Activated CD4-positive, alpha-beta T cell treated with anti-CD3 and anti-CD28 coated beads for 36 hours (primary cell): Measurements from ENCODE around the gene KLF4. TPM values are rescaled to one million over a fixed set of nuclear protein-coding genes. Genes with fewer than 3 reads are reported as not detected.

Experiments used
- ATAC-seq: fragments of 200-7000 bp; cut with Tn5 transposase; one replicate; pipeline ENCODE4 v1.10.0; 2021; ENCODE audit warnings: mild to moderate bottlenecking, moderate library complexity
- CTCF ChIA-PET: fragments of 350-600 bp; sonication (Branson Sonifier 250); formaldehyde crosslinking; loops from one replicate; lab custom pipeline; 2021; ENCODE audit warnings: antibody characterized with exemption; lab: Charles Lee
- POLR2A ChIA-PET: fragments of 350-600 bp; sonication (Branson Sonifier 250); formaldehyde crosslinking; loops from one replicate; lab custom pipeline; 2021; ENCODE audit warnings: antibody characterized with exemption, inconsistent platforms; lab: Charles Lee
- DNase-seq: peaks from one replicate; pipeline ENCODE4 v3.0.0-alpha.2; 2020
- H3K27ac Mint-ChIP-seq: one replicate; pipeline ENCODE4 v1.8.0; 2021; ENCODE audit warnings: mixed read lengths
- H3K27me3 Mint-ChIP-seq: one replicate; pipeline ENCODE4 v1.8.0; 2021; ENCODE audit warnings: mixed read lengths
- H3K36me3 Mint-ChIP-seq: one replicate; pipeline ENCODE4 v1.8.0; 2021; ENCODE audit warnings: low read depth, mixed read lengths
- H3K4me1 Mint-ChIP-seq: one replicate; pipeline ENCODE4 v1.8.0; 2021; ENCODE audit warnings: mixed read lengths
- H3K4me3 Mint-ChIP-seq: one replicate; pipeline ENCODE4 v1.8.0; 2021; ENCODE audit warnings: mild to moderate bottlenecking, moderate library complexity, mixed read lengths
- H3K9me3 Mint-ChIP-seq: one replicate; pipeline ENCODE4 v1.8.0; 2021; ENCODE audit warnings: low read depth, mixed read lengths
- intact Hi-C, 2 experiments: fragments of 100-400 bp; cut with DNase I in 1 of 2; cut with micrococcal nuclease in 1 of 2; formaldehyde crosslinking; loops; one replicate each; pipeline versions ENCODE4 v1.14.2 to v1.15.1; 2022 to 2024; cut with DNase I, micrococcal nuclease
- total RNA-seq, 2 experiments: library from RNA; stranded (reverse); gene quantifications; one replicate each; pipeline ENCODE4 v1.2.3, GENCODE V29; 2021

The KLF4 gene
- 1 to 10 TPM in 1 of 2 experiments, under 1 TPM in 1; 0.88 to 1.2 TPM for total RNA-seq

GRCh38 chr9:107489687-107490605, at the start of gene KLF4:
Gene KLF4 (minus strand): TSS chr9:107489769. CDS start chr9:107489172, 597 bp downstream.
- H3K36me3 Mint-ChIP-seq, result no peaks in the 10 kb centered on the region
- no peak within 1 kb of the TSS for H3K27ac Mint-ChIP-seq
- H3K27me3 Mint-ChIP-seq, result peaks cover 58% of the 10 kb centered on the region
- peaks cover 20% of the 10 kb centered on the region for H3K4me1 Mint-ChIP-seq
- no peaks in the 10 kb centered on the region for H3K9me3 Mint-ChIP-seq
- DNase-seq (peak; percentile 89), ATAC-seq (peak; percentile 84)
- ChIA-PET POLR2A (no interaction called here), CTCF (no interaction called here)
- H3K4me3 Mint-ChIP-seq, result peak within 1 kb of the TSS; percentile 65
- intact Hi-C loops, result loop anchor here in 1 of 2 experiments (1.0 to 10.0 kb wide), 7 partner anchors 59 to 1625 kb away; partner anchors contain the start of genes ABITRAM, CTNNAL1, ELP1 and RAD23B

DNA sequence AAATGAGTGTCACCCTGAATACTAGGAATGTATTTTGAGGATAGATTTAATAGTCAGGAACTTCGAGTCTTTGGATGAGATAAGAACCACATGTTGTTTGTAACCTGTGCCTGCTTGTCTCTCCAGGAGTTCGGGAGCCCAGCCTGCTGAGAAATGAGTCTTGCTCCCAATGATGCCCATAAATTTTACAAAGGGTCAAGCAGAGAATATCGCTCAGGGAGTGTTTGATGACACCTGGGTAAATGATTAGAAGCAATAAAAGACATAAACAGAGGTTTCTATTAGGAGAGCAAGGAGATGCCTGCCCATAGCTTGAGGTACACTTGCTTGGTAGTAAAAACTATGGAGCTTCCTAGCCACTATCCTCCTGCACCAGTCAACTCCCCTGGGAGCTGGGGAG, 46.9 kb upstream of the KLF4 start:
- intact Hi-C loops, result no loop called here
- ATAC-seq (no peak), DNase-seq (no peak)
- Mint-ChIP-seq H3K9me3 (peaks cover 1% of the 10 kb centered on the region), H3K4me1 (no peaks in the 10 kb centered on the region), H3K27ac (no peak overlapping the region), H3K36me3 (no peaks in the 10 kb centered on the region), H3K4me3 (no peak overlapping the region), H3K27me3 (no peaks in the 10 kb centered on the region)
- ChIA-PET POLR2A (no interaction called here), CTCF (no interaction called here)

GRCh38 chr9:107534510-107535078, 45.0 kb upstream of the KLF4 start:
- H3K36me3 Mint-ChIP-seq, result no peaks in the 10 kb centered on the region
- no peak overlapping the region for H3K4me3 Mint-ChIP-seq
- ATAC-seq, result no peak
- H3K27me3 Mint-ChIP-seq, result no peaks in the 10 kb centered on the region
- peaks cover 1% of the 10 kb centered on the region for H3K9me3 Mint-ChIP-seq
- intact Hi-C loops, result no loop called here
- ChIA-PET CTCF (interaction anchor here (0.6 to 0.7 kb wide), 2 partner anchors 559 to 1844 kb away, joined by 3 read pairs; no protein-coding TSS in a partner anchor), POLR2A (no interaction called here)
- no peak for DNase-seq
- no peak overlapping the region for H3K27ac Mint-ChIP-seq
- no peaks in the 10 kb centered on the region for H3K4me1 Mint-ChIP-seq

GRCh38 chr9:107530679-107531078, 41.1 kb upstream of the KLF4 start:
- ATAC-seq (no peak), DNase-seq (no peak)
- Mint-ChIP-seq H3K4me1 (no peaks in the 10 kb centered on the region), H3K36me3 (no peaks in the 10 kb centered on the region), H3K27ac (no peak overlapping the region), H3K9me3 (no peaks in the 10 kb centered on the region), H3K27me3 (no peaks in the 10 kb centered on the region), H3K4me3 (no peak overlapping the region)
- ChIA-PET POLR2A (no interaction called here), CTCF (interaction anchor here (1.2 kb wide), 1 partner anchor 105 kb away, joined by 3 read pairs; no protein-coding TSS in a partner anchor)
- intact Hi-C loops, result no loop called here

DNA sequence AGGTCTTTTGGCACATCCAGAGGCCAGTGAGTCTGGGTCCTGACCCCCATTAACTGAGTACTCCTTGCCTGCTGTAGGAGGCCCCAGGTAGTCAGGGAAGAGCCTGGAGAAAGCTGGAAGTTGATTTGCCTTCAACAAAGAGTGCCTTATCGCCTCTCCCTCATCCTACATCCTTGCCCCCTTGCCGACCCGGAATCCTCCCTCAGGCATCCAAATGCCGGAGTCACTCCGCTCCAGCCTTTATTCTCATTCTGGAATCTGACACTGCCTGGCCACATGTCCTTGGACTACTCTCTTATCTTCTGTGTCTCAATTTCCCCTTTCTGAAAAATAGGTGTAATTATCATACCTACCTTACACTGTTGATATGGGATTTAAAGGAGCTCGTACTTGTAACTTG, 39.1 kb upstream of the KLF4 start:
- intact Hi-C loops, result no loop called here
- H3K27ac Mint-ChIP-seq, result no peak overlapping the region
- no peak overlapping the region for H3K4me3 Mint-ChIP-seq
- H3K4me1 Mint-ChIP-seq, result no peaks in the 10 kb centered on the region
- no peak for DNase-seq
- ChIA-PET CTCF (interaction anchor here (0.6 to 0.8 kb wide), 2 partner anchors 241 to 1011 kb away, joined by 3 to 5 read pairs; no protein-coding TSS in a partner anchor), POLR2A (no interaction called here)
- no peaks in the 10 kb centered on the region for H3K36me3 Mint-ChIP-seq
- no peak for ATAC-seq
- no peaks in the 10 kb centered on the region for H3K27me3 Mint-ChIP-seq
- no peaks in the 10 kb centered on the region for H3K9me3 Mint-ChIP-seq

DNA sequence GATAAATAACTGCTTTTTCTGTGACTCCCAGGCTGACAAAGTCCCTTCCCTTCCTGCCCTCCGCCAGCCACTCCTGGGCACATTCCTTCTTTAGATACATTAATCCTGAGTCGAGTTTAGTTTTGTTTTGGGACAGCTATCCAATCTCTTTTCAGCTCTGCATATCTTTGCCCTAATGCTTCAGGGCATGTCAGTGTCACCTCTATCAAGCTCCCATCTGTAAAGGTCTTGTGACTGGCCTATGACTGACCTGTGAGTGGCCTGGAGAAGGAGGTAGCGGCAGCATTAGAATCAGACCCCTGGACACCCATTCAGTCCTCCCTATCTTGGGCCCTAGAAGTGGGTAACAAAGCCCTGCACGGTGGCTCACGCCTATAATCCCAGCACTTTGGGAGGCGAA, 34.0 kb upstream of the KLF4 start:
- no peak for ATAC-seq
- DNase-seq, result no peak
- no peaks in the 10 kb centered on the region for H3K27me3 Mint-ChIP-seq
- H3K4me3 Mint-ChIP-seq, result no peak overlapping the region
- intact Hi-C loops, result no loop called here
- no peaks in the 10 kb centered on the region for H3K36me3 Mint-ChIP-seq
- no peak overlapping the region for H3K27ac Mint-ChIP-seq
- ChIA-PET POLR2A (no interaction called here), CTCF (no interaction called here)
- H3K9me3 Mint-ChIP-seq, result no peaks in the 10 kb centered on the region
- H3K4me1 Mint-ChIP-seq, result no peaks in the 10 kb centered on the region

DNA sequence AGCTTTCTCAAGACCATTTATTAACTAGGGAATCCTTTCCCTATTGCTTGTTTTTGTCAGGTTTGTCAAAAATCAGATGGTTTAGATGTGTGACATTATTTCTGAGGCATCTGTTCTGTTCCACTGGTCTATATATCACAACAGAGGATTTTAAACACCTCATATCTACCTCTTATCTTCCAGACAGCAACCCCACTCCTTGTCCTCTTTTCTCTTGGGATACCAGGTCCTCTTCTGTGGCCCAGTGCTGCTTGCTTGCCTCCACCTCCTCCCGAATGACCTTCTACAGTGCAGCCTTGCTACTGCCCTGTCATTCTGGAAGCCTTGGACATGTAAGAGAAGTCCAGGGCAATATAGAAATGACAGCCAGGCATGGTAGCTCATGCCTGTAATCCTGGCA, 30.6 kb upstream of the KLF4 start:
- Mint-ChIP-seq H3K4me3 (no peak overlapping the region), H3K4me1 (no peaks in the 10 kb centered on the region), H3K9me3 (no peaks in the 10 kb centered on the region), H3K27ac (no peak overlapping the region), H3K27me3 (no peaks in the 10 kb centered on the region), H3K36me3 (no peaks in the 10 kb centered on the region)
- DNase-seq (no peak), ATAC-seq (no peak)
- CTCF ChIA-PET, result no interaction called here
- POLR2A ChIA-PET, result interaction anchor here (0.7 kb wide), 1 partner anchor 57 kb away, joined by 3 read pairs; no protein-coding TSS in a partner anchor
- intact Hi-C loops, result no loop called here

DNA sequence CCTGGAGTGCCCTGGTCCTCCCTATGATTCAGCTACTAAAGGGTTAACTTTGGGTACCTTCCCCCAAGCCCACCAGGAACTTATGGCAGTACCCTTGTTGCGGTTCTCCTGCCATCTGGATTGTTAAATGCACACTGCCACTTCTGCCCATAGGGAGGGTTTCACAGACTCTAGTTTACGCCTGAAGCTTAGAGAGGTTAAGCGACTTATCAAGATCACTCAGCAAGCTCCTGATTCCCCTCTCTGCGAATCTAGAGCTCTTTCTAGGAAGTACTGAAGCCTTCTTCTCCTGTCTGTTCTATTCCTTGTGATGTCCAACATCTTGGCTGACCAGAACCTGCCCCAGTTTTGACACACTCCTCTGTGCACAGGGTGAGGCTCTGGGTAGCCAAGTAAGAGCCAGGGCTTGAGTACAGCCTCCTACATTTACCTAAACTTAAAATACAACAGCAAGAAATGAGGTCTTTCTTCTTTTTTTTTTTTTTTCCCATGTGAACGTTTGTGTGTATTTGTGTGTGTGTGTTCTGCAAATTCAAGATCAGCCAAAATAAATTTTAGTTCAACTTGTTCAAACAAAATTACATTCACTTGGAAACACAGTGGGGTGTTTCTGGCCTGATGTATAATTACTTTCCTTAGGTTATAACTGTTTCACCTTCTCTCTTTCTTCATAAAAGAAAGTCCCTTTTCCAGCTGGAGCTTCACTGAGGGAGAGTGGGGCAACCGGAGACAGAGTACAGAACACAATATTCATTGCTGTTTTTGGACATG, 28.7 kb upstream of the KLF4 start:
- no peaks in the 10 kb centered on the region for H3K4me1 Mint-ChIP-seq
- H3K36me3 Mint-ChIP-seq, result no peaks in the 10 kb centered on the region
- H3K27me3 Mint-ChIP-seq, result no peaks in the 10 kb centered on the region
- no peak for ATAC-seq
- intact Hi-C loops, result no loop called here
- POLR2A ChIA-PET, result interaction anchor here (0.6 kb wide), 1 partner anchor 1484 kb away, joined by 11 read pairs; no protein-coding TSS in a partner anchor
- DNase-seq, result no peak
- no peak overlapping the region for H3K27ac Mint-ChIP-seq
- H3K4me3 Mint-ChIP-seq, result no peak overlapping the region
- no peaks in the 10 kb centered on the region for H3K9me3 Mint-ChIP-seq
- CTCF ChIA-PET, result no interaction called here

GRCh38 chr9:107513464-107514100, 24.0 kb upstream of the KLF4 start:
- H3K27me3 Mint-ChIP-seq, result no peaks in the 10 kb centered on the region
- intact Hi-C loops, result no loop called here
- no peaks in the 10 kb centered on the region for H3K4me1 Mint-ChIP-seq
- no peaks in the 10 kb centered on the region for H3K36me3 Mint-ChIP-seq
- ChIA-PET POLR2A (no interaction called here), CTCF (no interaction called here)
- DNase-seq (no peak), ATAC-seq (no peak)
- no peaks in the 10 kb centered on the region for H3K9me3 Mint-ChIP-seq
- H3K4me3 Mint-ChIP-seq, result no peak overlapping the region
- H3K27ac Mint-ChIP-seq, result no peak overlapping the region

- DNase-seq (no peak), ATAC-seq (no peak)
- Mint-ChIP-seq H3K27me3 (no peaks in the 10 kb centered on the region), H3K36me3 (no peaks in the 10 kb centered on the region), H3K4me1 (no peaks in the 10 kb centered on the region), H3K4me3 (no peak overlapping the region), H3K9me3 (no peaks in the 10 kb centered on the region), H3K27ac (no peak overlapping the region)
- intact Hi-C loops, result no loop called here
- CTCF ChIA-PET, result no interaction called here
- POLR2A ChIA-PET, result no interaction called here
These were observed 15.3 kb upstream of the KLF4 start for GRCh38 chr9:107504585-107505455.
